ENCODE results near the gene PODXL.

DNA sequence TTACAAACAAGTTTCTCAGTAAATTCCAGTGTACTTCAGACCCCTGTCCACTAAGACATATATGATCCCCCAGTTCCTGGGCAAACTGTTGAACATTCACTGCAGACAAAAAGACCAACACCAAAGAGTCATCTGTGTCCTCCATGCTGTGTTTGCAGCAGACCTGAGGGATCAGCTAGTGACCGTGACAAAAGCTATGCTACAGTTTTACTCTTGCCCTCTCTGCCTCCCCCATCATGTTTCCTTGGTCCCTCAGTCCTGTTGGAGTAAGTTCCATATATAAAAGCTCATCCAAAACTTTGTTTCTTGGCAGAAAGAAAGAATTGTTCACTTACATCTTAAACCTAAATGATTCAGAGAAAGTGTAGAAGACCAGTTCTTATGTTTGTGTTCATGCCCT lies 56.1 kb downstream of the PODXL start:
- no peak for TF ChIP-seq EP300 (IDR thresholded peaks at IDR 0.05)
- no peak for TF ChIP-seq CTCF (IDR thresholded peaks at IDR 0.05)

All from gastroesophageal sphincter (tissue), 3 donors.